Right atrium auricular region (tissue), 2 donors: ENCODE measurements around the gene RASSF8. TPM values are rescaled to one million over a fixed set of nuclear protein-coding genes. Genes with fewer than 3 reads are reported as not detected.
"Not testable (repeated sequence)": the region's sequence is repeated elsewhere in the genome, so short reads cannot be mapped to it uniquely, and the experiment has no call there.

Experiments
- DNase-seq: peaks from one replicate; pipeline ENCODE4 v3.0.0-alpha.2; 2019; ENCODE audit warnings: low spot score
- H3K27ac ChIP-seq, 2 donors: fragments of 200-600 bp; sonication (generic); 1 replicate in 1 of 2; 2 replicates in 1 of 2; pipeline ENCODE4 v1.5.1; 2016 to 2019
- H3K27me3 ChIP-seq, 2 donors: fragments of 200-600 bp; sonication (generic); one replicate each; pipeline versions ENCODE4 v1.5.1 to v1.6.0; 2017 to 2019
- H3K36me3 ChIP-seq: fragments of 200-600 bp; sonication (generic); one replicate; pipeline ENCODE4 v1.5.1; 2016
- H3K4me1 ChIP-seq, 2 donors: fragments of 200-600 bp; sonication (generic); one replicate each; pipeline versions ENCODE4 v1.5.1 to v1.6.0; 2017 to 2019
- H3K4me3 ChIP-seq, 2 donors: fragments of 200-600 bp; sonication (generic); 1 replicate in 1 of 2; 2 replicates in 1 of 2; pipeline ENCODE4 v1.5.1; 2017 to 2019; ENCODE audit warnings: mild to moderate bottlenecking in 1 of 2, moderate library complexity in 1 of 2
- H3K9me3 ChIP-seq, 2 donors: fragments of 200-600 bp; sonication (generic); one replicate each; pipeline ENCODE4 v1.5.1; 2019
- total RNA-seq, 2 donors: library from RNA; depleted of rRNA; stranded (reverse); fragments of >200 nt; gene quantifications; one replicate each; pipeline ENCODE4 v1.1.0, GENCODE V29; 2016
- TF ChIP-seq, protein P1 (sequence below), 2 donors: fragments of 200-600 bp; sonication (generic); IDR thresholded peaks; one replicate each; pipeline ENCODE4 v1.5.1; 2019; ENCODE audit warnings: antibody characterized with exemption in 2 of 2

The RASSF8 gene
- total RNA-seq, 2 donors from 2014 or later = 44.4 to 67.4 TPM

- Histone ChIP-seq H3K27me3 (no peaks in the 10 kb centered on the region), H3K36me3 (no peaks in the 10 kb centered on the region), H3K4me1 (peaks cover 0 to 23% of the 10 kb centered on the region in 2 donors), H3K9me3 (no peaks in the 10 kb centered on the region), H3K4me3 (no peak overlapping the region), H3K27ac (no peak overlapping the region)
- DNase-seq = no peak
- TF ChIP-seq, protein P1, sequence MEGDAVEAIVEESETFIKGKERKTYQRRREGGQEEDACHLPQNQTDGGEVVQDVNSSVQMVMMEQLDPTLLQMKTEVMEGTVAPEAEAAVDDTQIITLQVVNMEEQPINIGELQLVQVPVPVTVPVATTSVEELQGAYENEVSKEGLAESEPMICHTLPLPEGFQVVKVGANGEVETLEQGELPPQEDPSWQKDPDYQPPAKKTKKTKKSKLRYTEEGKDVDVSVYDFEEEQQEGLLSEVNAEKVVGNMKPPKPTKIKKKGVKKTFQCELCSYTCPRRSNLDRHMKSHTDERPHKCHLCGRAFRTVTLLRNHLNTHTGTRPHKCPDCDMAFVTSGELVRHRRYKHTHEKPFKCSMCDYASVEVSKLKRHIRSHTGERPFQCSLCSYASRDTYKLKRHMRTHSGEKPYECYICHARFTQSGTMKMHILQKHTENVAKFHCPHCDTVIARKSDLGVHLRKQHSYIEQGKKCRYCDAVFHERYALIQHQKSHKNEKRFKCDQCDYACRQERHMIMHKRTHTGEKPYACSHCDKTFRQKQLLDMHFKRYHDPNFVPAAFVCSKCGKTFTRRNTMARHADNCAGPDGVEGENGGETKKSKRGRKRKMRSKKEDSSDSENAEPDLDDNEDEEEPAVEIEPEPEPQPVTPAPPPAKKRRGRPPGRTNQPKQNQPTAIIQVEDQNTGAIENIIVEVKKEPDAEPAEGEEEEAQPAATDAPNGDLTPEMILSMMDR (IDR thresholded peaks at IDR 0.05) = no peak
Measured at GRCh38 chr12:26055087-26055486, 96.6 kb downstream of the RASSF8 start.

DNA sequence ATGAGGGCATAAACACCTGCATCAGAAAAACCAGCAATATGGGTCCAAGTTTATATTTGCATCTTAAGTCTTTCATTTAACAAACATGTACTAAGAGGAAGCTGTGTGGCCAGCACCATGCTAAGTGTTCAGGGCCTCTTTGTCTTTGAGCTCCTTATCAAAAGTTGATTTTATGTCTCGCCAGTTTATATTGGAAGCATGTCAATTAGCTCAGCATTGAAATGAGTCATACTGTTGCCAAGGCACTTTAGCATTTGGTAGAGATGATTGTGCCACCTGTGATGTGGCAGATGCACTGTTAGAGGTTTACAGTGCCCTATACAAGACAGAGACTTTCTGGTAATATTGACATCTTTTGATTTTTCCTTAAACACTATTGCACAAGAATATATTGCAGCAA is 97.9 kb downstream of the RASSF8 start:
- TF ChIP-seq, protein P1 (IDR thresholded peaks at IDR 0.05) = no peak
- no peaks in the 10 kb centered on the region for H3K27me3 ChIP-seq
- no peak for DNase-seq
- H3K9me3 ChIP-seq = no peaks in the 10 kb centered on the region
- no peak overlapping the region for H3K4me3 ChIP-seq
- H3K36me3 ChIP-seq = no peaks in the 10 kb centered on the region
- peaks cover 0 to 23% of the 10 kb centered on the region in 2 donors for H3K4me1 ChIP-seq
- H3K27ac ChIP-seq = no peak overlapping the region

- not testable (repeated sequence) for H3K4me3 ChIP-seq, H3K27me3 ChIP-seq, H3K27ac ChIP-seq, DNase-seq, H3K36me3 ChIP-seq, H3K9me3 ChIP-seq
- H3K4me1 ChIP-seq = peaks cover 0 to 17% of the 10 kb centered on the region in 2 donors
Measured at GRCh38 chr12:26057271-26057670, 98.8 kb downstream of the RASSF8 start.

GRCh38 chr12:26058308-26058707 is 99.8 kb downstream of the RASSF8 start:
- Histone ChIP-seq H3K27me3 (no peaks in the 10 kb centered on the region), H3K4me1 (peaks cover 0 to 17% of the 10 kb centered on the region in 2 donors), H3K4me3 (no peak overlapping the region), H3K27ac (no peak overlapping the region), H3K9me3 (no peaks in the 10 kb centered on the region), H3K36me3 (no peaks in the 10 kb centered on the region)
- TF ChIP-seq, protein P1 (IDR thresholded peaks at IDR 0.05) = no peak
- DNase-seq = no peak

DNA sequence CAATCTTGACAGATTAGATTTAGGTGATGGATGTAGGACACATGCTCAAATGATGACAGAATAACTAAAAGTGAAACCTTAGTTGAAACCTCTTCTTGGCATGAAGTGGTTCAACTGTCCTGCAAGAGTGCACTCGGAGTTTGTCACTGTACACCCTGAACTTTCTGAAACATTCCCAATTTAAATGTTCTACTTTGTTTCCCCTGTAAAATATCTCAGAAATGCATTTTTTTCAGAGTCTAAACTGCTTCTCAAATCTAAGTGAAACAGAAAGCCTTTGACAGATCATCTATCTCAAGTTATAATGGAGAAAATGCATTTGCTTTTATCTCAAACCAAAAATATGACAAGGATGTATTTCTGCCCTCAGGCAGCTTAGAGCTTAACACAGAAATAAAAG is 100.3 kb downstream of the RASSF8 start:
- H3K9me3 ChIP-seq = no peaks in the 10 kb centered on the region
- H3K27me3 ChIP-seq = no peaks in the 10 kb centered on the region
- H3K4me3 ChIP-seq = no peak overlapping the region
- TF ChIP-seq, protein P1 (IDR thresholded peaks at IDR 0.05) = no peak
- H3K36me3 ChIP-seq = no peaks in the 10 kb centered on the region
- peaks cover 0 to 12% of the 10 kb centered on the region in 2 donors for H3K4me1 ChIP-seq
- DNase-seq = no peak
- H3K27ac ChIP-seq = no peak overlapping the region

GRCh38 chr12:26062006-26062405 is 103.5 kb downstream of the RASSF8 start:
- H3K4me3 ChIP-seq = no peak overlapping the region

More at GRCh38 chr12:26062006-26062405, 103.5 kb downstream of the RASSF8 start:
- H3K36me3 ChIP-seq = peaks cover 8% of the 10 kb centered on the region
- TF ChIP-seq, protein P1 (IDR thresholded peaks at IDR 0.05) = no peak
- no peaks in the 10 kb centered on the region for H3K27me3 ChIP-seq
- no peaks in the 10 kb centered on the region for H3K9me3 ChIP-seq
- no peak for DNase-seq
- H3K27ac ChIP-seq = no peak overlapping the region
- no peaks in the 10 kb centered on the region for H3K4me1 ChIP-seq
